ENCODE results near the gene CACNA1D.

CACNA1D gene

GRCh38 chr3:53694046-53694445 is 199.6 kb downstream of the CACNA1D start:
- TF ChIP-seq GATA2 (IDR thresholded peaks at IDR 0.05; ENCODE audit: low read depth, low read length), result no peak
- TF ChIP-seq GATA3 (IDR thresholded peaks at IDR 0.05; ENCODE audit: low read depth, low read length), result no peak

DNA sequence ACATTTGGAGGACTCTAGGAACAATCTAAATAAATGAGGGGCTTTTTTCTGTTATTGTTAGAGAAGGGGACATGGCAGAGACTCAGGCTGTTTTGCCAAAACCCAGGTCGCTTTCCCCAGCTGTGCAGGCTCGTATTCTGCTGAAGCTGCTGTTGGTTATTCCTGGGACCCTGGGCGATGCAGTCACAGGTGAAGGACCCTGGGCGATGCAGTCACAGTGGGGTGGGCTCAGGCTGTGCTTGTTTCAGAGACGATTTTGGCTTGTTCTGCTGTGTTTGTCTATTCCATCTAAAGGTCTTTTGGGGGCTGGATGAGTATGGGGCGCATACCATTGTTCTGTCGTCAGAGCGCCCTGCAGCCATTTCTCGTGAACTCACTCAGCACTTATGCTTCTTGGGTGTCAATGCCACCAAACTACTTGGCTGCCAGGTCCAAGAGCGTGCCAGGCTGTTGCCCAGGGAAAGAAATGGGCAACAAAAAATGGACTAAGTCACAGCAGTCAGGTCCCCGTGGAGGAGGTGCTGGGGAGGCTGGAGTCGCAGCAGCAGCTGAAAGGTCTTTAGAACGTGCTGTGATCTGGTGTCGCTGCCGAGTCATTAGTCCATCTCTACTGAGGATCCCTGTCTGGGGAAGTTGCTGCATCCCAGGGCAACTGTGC is 200.4 kb downstream of the CACNA1D start:
- TF ChIP-seq GATA3 (IDR thresholded peaks at IDR 0.05; ENCODE audit: low read depth, low read length), result no peak

GRCh38 chr3:53695324-53695690 is 200.9 kb downstream of the CACNA1D start:
- TF ChIP-seq GATA2 (IDR thresholded peaks at IDR 0.05; ENCODE audit: low read depth, low read length) (no peak), GATA3 (IDR thresholded peaks at IDR 0.05; ENCODE audit: low read depth, low read length) (no peak)

GRCh38 chr3:53696401-53697172 is 202.2 kb downstream of the CACNA1D start:
- TF ChIP-seq GATA3 (IDR thresholded peaks at IDR 0.05; ENCODE audit: low read depth, low read length), result no peak

GRCh38 chr3:53700441-53700840 is 206.0 kb downstream of the CACNA1D start:
- TF ChIP-seq GATA3 (IDR thresholded peaks at IDR 0.05; ENCODE audit: low read depth, low read length) (no peak), GATA2 (IDR thresholded peaks at IDR 0.05; ENCODE audit: low read depth, low read length) (no peak)

DNA sequence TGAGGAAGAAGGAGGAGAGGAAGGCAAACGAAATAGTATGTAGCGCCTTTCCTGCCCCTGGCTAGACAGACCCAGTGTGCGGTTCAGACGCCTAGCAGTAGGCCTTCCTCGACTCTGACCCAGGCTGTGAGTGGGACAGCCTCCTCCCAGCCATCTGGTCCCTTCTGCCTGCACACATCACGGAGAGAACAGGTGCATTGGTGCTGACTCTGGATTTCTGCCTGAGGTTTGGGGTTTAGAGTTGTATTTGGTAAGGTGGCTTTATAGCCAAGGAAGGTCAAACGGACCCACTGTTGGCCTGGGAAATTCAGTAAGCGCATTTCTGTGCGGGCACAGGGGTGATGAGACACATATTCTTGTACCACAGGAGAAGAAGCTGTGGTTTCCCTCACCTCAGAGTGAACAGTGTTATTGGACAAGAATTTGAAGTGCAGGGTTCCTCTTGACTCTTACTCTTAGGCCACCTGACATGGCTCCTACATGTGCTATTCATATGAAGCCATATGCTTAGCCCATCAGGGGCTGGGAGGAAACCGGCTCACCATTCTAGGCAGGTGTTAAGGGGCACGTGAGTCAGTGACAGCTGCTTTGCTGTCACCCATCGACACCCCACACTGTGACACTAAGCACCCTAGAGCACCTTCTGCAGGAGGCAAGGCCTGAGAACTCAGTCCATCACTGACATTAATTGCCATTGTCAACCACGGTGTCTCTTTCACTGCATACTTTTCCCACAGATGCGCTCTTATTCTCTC is 208.5 kb downstream of the CACNA1D start:
- TF ChIP-seq GATA2 (IDR thresholded peaks at IDR 0.05; ENCODE audit: low read depth, low read length), result no peak
- no peak for TF ChIP-seq GATA3 (IDR thresholded peaks at IDR 0.05; ENCODE audit: low read depth, low read length)

DNA sequence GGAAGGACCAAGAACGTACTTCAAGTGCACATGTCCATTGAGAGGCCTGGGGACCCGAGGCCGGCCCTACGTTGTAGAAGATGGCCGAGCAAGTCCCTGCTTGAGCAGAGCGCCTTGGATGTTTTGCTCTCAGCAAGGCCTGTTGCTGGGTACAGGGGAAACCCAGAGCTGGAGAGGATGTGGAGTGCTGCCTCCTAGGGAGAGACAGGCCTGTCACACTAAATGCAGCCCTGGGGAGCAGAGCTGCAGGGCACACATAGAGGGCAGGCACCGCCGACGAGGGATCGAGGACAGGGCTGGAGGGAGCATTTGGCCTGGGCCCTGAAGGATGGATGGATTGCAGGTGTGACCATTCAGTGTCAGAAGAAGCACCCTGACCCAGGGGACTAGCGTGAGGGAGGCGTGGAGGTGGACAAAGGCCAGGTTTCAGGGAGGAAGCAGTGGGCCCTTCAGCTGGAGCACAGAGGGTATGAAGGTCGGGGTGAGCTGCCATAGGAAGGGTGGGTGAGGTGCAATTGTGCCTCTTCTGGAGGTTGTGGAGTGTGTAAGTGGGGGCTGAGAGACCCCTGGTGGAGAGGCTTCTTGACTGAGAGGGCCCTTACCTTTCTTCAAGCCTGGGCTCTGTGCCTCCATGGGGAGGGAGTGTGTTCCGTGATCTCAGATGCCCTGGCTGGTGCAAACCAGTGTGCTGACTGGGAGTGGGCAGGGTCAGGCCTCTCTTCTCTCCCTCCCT is 209.4 kb downstream of the CACNA1D start:
- TF ChIP-seq GATA3 (IDR thresholded peaks at IDR 0.05; ENCODE audit: low read depth, low read length) (no peak), GATA2 (IDR thresholded peaks at IDR 0.05; ENCODE audit: low read depth, low read length) (no peak)

DNA sequence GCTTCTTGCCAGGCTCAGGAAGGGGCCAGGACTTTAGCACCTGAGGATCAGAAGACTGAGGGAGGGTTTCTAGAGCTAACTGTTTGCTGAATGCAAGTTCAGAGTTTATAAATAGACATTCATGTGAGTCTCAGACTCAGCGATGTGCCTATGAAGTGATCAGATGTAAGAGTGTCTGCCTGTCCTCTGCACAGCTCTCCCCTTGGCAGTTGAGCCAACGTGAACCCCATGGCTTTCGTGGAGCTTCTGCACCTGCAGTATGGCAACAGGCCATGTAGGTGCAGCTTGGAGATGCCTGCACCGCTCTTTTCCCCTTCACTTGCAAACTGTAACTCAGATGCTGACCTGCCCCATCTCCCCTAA is 209.9 kb downstream of the CACNA1D start:
- no peak for TF ChIP-seq GATA2 (IDR thresholded peaks at IDR 0.05; ENCODE audit: low read depth, low read length)
- no peak for TF ChIP-seq GATA3 (IDR thresholded peaks at IDR 0.05; ENCODE audit: low read depth, low read length)

- no peak for TF ChIP-seq GATA2 (IDR thresholded peaks at IDR 0.05; ENCODE audit: low read depth, low read length)
- TF ChIP-seq GATA3 (IDR thresholded peaks at IDR 0.05; ENCODE audit: low read depth, low read length), result no peak
Observed at GRCh38 chr3:53705024-53705745, 210.8 kb downstream of the CACNA1D start.

DNA sequence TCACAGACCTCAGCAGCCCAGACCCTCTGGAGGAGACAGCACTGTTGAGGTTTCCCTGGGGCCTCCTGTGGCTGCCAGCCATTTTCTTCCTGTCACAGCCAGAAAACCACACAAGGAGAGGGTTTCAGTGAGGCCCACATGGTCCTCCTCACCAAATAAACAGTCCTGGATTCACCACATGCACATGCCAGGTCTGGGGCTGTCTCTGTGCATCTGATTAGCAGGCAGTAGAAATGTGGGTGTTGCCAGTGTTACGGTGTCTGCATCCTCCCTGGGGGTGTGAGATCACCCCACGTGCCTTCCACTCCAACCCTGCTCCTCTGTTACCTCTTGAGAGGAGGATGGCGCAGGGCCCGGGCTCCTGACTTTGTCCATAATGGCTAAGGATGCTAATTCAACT is 211.4 kb downstream of the CACNA1D start:
- TF ChIP-seq GATA2 (IDR thresholded peaks at IDR 0.05; ENCODE audit: low read depth, low read length) (no peak), GATA3 (IDR thresholded peaks at IDR 0.05; ENCODE audit: low read depth, low read length) (no peak)

GRCh38 chr3:53707222-53707621 is 212.8 kb downstream of the CACNA1D start:
- TF ChIP-seq GATA2 (IDR thresholded peaks at IDR 0.05; ENCODE audit: low read depth, low read length) (no peak), GATA3 (IDR thresholded peaks at IDR 0.05; ENCODE audit: low read depth, low read length) (no peak)

- TF ChIP-seq GATA2 (IDR thresholded peaks at IDR 0.05; ENCODE audit: low read depth, low read length), result no peak
- no peak for TF ChIP-seq GATA3 (IDR thresholded peaks at IDR 0.05; ENCODE audit: low read depth, low read length)
Observed at GRCh38 chr3:53708001-53708621, 213.7 kb downstream of the CACNA1D start.

- no peak for TF ChIP-seq GATA3 (IDR thresholded peaks at IDR 0.05; ENCODE audit: low read depth, low read length)
- TF ChIP-seq GATA2 (IDR thresholded peaks at IDR 0.05; ENCODE audit: low read depth, low read length), result no peak
Observed at GRCh38 chr3:53709256-53709655, 214.8 kb downstream of the CACNA1D start.

Measured in SH-SY5Y (cell line).